Natural killer cell (primary cell): ENCODE measurements around the gene DDX42. TPM values are rescaled to one million over a fixed set of nuclear protein-coding genes. Genes with fewer than 3 reads are reported as not detected.
A peak's percentile ranks its signal among the peaks of the same experiment; 100 is the strongest.

ENCODE experiments used
- ATAC-seq, 3 donors: fragments of 150-1000 bp in 2 of 3; fragments of 200-7000 bp in 1 of 3; cut with Tn5 transposase; 1 replicate in 1 of 3; 2 replicates in 2 of 3; pipeline ENCODE4 v1.10.0; 2021; ENCODE audit warnings: mild to moderate bottlenecking in 2 of 3, moderate library complexity in 2 of 3
- DNase-seq, 2 donors: peaks; one replicate each; pipeline versions ENCODE4 v3.0.0 to v3.0.0-alpha.2; 2013 to 2021; ENCODE audit warnings: mixed read lengths in 1 of 2
- H3K27ac ChIP-seq: one replicate; pipeline ENCODE4 v1.5.1; 2013; ENCODE audit warnings: mild to moderate bottlenecking, low read length
- H3K27me3 ChIP-seq: one replicate; pipeline ENCODE4 v1.6.1; 2013; ENCODE audit warnings: low read length; ENCODE audit not compliant: control insufficient read depth, insufficient read depth
- H3K36me3 ChIP-seq: one replicate; pipeline ENCODE4 v1.6.1; 2013; ENCODE audit warnings: low read length; ENCODE audit not compliant: control insufficient read depth, insufficient read depth
- H3K4me1 ChIP-seq: one replicate; pipeline ENCODE4 v1.6.1; 2013; ENCODE audit warnings: low read length; ENCODE audit not compliant: control insufficient read depth, insufficient read depth
- H3K4me3 ChIP-seq: one replicate; pipeline ENCODE4 v1.5.1; 2013; ENCODE audit warnings: low read length
- H3K9me3 ChIP-seq: one replicate; pipeline ENCODE4 v1.6.1; 2013; ENCODE audit warnings: low read length; ENCODE audit not compliant: control insufficient read depth, insufficient read depth
- H3K27ac Mint-ChIP-seq, 2 donors: one replicate each; pipeline ENCODE4 v1.8.0; 2022; ENCODE audit warnings: mild to moderate bottlenecking in 2 of 2, mixed read lengths in 2 of 2, moderate library complexity in 1 of 2
- H3K27me3 Mint-ChIP-seq, 2 donors: one replicate each; pipeline ENCODE4 v1.8.0; 2022; ENCODE audit warnings: low read depth in 2 of 2, mixed read lengths in 2 of 2
- H3K36me3 Mint-ChIP-seq: one replicate; pipeline ENCODE4 v1.8.0; 2022; ENCODE audit warnings: mixed read lengths
- H3K4me1 Mint-ChIP-seq, 2 donors: one replicate each; pipeline ENCODE4 v1.8.0; 2022; ENCODE audit warnings: mixed read lengths in 2 of 2
- H3K4me3 Mint-ChIP-seq: one replicate; pipeline ENCODE4 v1.8.0; 2022; ENCODE audit warnings: mild to moderate bottlenecking, moderate library complexity, mixed read lengths
- H3K9me3 Mint-ChIP-seq, 2 donors: one replicate each; pipeline ENCODE4 v1.8.0; 2022; ENCODE audit warnings: mixed read lengths in 2 of 2
- WGBS: methylation state at CpG from one replicate; pipeline ENCODE4 v1.1.7; 2013; ENCODE audit warnings: missing lambda C conversion rate; ENCODE audit not compliant: insufficient coverage; 5-methylcytosine and 5-hydroxymethylcytosine counted together
- intact Hi-C: fragments of 100-400 bp; cut with micrococcal nuclease; formaldehyde crosslinking; loops from one replicate; pipeline ENCODE4 v1.14.2; 2022
- total RNA-seq, 4 donors: library from RNA; stranded (reverse); fragments of 120-200 nt in 1 of 4; gene quantifications; one replicate each; pipeline versions ENCODE4 v1.2.3 to v1.2.4, GENCODE V29; 2013 to 2022
- TF ChIP-seq, protein P1 (sequence below): fragments of 200-600 bp; IDR thresholded peaks from one replicate; pipeline ENCODE4 v1.8.0; 2022; ENCODE audit warnings: antibody characterized with exemption

DDX42 gene
- total RNA-seq, 3 donors from 2014 or later (not counting 1 experiment from before 2014, with no cell fraction given) = 80.1 to 127 (median 110) TPM

DNA sequence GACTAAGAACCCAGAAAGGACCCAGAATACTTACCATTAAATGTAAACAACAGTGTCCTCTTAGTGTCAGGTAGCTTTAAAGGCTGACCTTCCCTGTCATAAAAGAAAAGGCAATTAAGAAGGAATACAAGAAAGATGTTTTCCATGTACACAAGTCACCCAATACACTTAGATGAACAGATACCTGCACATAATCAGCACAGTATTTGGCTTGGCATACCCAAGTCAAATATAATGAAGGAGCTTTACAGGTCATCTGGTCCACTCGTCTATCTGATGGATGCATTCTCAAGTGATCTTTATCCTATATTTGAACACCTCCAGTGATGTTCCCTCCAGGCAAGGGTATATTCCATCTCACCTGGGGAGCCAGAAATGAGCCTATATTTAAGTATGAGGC, 21.3 kb upstream of the DDX42 start:
- H3K36me3 ChIP-seq = peaks cover 57% of the 10 kb centered on the region
- DNase-seq (no peak), ATAC-seq (no peak)
- intact Hi-C loops = no loop called here
- WGBS = 87% methylated on average over 1 of the region's 1 CpG
- Mint-ChIP-seq H3K27ac (peak overlapping the region; percentile 35 to 45), H3K4me1 (peaks cover 7 to 13% of the 10 kb centered on the region in 2 donors), H3K4me3 (no peak overlapping the region), H3K9me3 (no peaks in the 10 kb centered on the region), H3K27me3 (no peaks in the 10 kb centered on the region), H3K36me3 (peaks cover 19% of the 10 kb centered on the region)
- H3K27me3 ChIP-seq = no peaks in the 10 kb centered on the region
- H3K4me1 ChIP-seq = no peaks in the 10 kb centered on the region
- no peak overlapping the region for H3K4me3 ChIP-seq
- no peak overlapping the region for H3K27ac ChIP-seq
- TF ChIP-seq, protein P1, sequence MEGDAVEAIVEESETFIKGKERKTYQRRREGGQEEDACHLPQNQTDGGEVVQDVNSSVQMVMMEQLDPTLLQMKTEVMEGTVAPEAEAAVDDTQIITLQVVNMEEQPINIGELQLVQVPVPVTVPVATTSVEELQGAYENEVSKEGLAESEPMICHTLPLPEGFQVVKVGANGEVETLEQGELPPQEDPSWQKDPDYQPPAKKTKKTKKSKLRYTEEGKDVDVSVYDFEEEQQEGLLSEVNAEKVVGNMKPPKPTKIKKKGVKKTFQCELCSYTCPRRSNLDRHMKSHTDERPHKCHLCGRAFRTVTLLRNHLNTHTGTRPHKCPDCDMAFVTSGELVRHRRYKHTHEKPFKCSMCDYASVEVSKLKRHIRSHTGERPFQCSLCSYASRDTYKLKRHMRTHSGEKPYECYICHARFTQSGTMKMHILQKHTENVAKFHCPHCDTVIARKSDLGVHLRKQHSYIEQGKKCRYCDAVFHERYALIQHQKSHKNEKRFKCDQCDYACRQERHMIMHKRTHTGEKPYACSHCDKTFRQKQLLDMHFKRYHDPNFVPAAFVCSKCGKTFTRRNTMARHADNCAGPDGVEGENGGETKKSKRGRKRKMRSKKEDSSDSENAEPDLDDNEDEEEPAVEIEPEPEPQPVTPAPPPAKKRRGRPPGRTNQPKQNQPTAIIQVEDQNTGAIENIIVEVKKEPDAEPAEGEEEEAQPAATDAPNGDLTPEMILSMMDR = no peak
- no peaks in the 10 kb centered on the region for H3K9me3 ChIP-seq

DNA sequence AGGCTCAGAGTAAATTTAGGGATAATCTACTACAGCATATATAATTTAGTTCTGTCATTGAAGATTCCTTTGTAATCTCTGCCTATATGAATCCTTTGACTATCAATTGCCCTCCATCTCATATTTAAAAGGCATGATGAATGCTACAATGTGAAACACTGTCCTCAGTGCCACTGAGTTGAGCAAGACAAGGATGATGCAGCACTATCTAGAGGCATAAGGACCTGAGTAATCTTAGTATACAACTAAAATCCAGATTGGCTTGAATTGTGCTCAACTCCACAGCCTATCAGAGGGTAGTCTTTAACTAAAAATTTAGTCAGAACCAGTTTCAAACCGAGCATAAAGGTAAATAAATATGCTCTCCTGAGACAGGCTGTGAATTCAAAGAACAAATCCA, 20.8 kb upstream of the DDX42 start:
- ATAC-seq (peak in 1 of 3 donors; percentile 46), DNase-seq (no peak)
- TF ChIP-seq, protein P1 = no peak
- no peaks in the 10 kb centered on the region for H3K9me3 Mint-ChIP-seq
- peak overlapping the region; percentile 35 to 45 for H3K27ac Mint-ChIP-seq
- peaks cover 19% of the 10 kb centered on the region for H3K36me3 Mint-ChIP-seq
- no peaks in the 10 kb centered on the region for H3K27me3 Mint-ChIP-seq
- Histone ChIP-seq H3K36me3 (peaks cover 60% of the 10 kb centered on the region), H3K9me3 (no peaks in the 10 kb centered on the region), H3K4me3 (no peak overlapping the region), H3K27ac (no peak overlapping the region), H3K4me1 (no peaks in the 10 kb centered on the region), H3K27me3 (no peaks in the 10 kb centered on the region)
- intact Hi-C loops = no loop called here
- H3K4me3 Mint-ChIP-seq = no peak overlapping the region
- 80% methylated on average over 1 of the region's 1 CpG for WGBS
- H3K4me1 Mint-ChIP-seq = peaks cover 7 to 13% of the 10 kb centered on the region in 2 donors

DNA sequence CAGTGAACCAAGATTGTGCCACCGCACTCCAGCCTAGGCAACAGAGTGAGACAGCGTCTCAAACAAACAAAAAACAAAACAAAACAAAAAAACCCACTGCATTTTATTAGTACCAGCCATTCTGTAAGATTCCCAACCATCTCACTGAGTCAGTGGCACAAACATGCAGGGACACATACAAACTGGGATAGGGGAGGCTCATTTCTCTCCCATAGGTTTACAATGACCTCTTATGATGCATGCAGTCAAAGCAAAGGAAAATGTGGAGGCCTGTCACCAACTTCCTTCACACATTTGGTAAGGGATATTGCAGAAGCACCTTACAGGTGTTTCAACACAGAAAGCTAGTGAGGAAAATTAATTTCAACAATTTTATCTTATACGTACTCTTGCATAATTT, 19.9 kb upstream of the DDX42 start:
- H3K4me1 ChIP-seq = no peaks in the 10 kb centered on the region
- H3K4me3 ChIP-seq = no peak overlapping the region
- H3K27ac Mint-ChIP-seq = no peak overlapping the region
- TF ChIP-seq, protein P1 = no peak
- no peaks in the 10 kb centered on the region for H3K27me3 Mint-ChIP-seq
- no peaks in the 10 kb centered on the region for H3K9me3 Mint-ChIP-seq
- WGBS = 93% methylated on average over 2 of the region's 3 CpGs
- DNase-seq = no peak
- ATAC-seq = no peak
- peaks cover 63% of the 10 kb centered on the region for H3K36me3 ChIP-seq
- intact Hi-C loops = no loop called here
- H3K27me3 ChIP-seq = no peaks in the 10 kb centered on the region
- peaks cover 7 to 13% of the 10 kb centered on the region in 2 donors for H3K4me1 Mint-ChIP-seq
- H3K4me3 Mint-ChIP-seq = no peak overlapping the region
- H3K36me3 Mint-ChIP-seq = peaks cover 19% of the 10 kb centered on the region
- no peak overlapping the region for H3K27ac ChIP-seq
- no peaks in the 10 kb centered on the region for H3K9me3 ChIP-seq

DNA sequence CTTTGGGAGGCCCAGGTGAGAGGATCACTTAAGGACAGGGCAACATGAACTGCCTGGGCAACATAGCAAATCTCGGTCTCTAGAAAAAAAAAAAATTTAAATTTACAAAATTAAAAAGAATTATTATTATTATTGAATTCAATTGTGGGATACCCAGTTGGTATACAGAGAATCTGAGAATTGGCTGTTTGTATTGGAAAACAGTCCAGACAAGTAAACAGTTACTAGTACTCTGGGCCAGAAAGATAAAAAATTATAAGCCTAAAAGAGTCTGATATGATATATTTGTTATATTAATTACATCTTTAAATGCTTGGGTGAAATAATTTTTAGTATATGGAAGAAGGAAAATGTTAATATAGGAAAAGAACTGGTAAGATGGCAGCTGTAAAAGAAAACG, 15.5 kb upstream of the DDX42 start:
- intact Hi-C loops = no loop called here
- Mint-ChIP-seq H3K4me3 (no peak overlapping the region), H3K9me3 (no peaks in the 10 kb centered on the region), H3K27ac (peak overlapping the region in 1 of 2 donors; percentile 25), H3K27me3 (no peaks in the 10 kb centered on the region), H3K4me1 (peaks cover 4 to 5% of the 10 kb centered on the region in 2 donors), H3K36me3 (peaks cover 13% of the 10 kb centered on the region)
- ATAC-seq (no peak), DNase-seq (no peak)
- no peak overlapping the region for H3K4me3 ChIP-seq
- H3K27me3 ChIP-seq = no peaks in the 10 kb centered on the region
- H3K27ac ChIP-seq = no peak overlapping the region
- peaks cover 79% of the 10 kb centered on the region for H3K36me3 ChIP-seq
- WGBS = no CpG with 5 or more reads among the region's 2 CpGs
- TF ChIP-seq, protein P1 = no peak
- H3K4me1 ChIP-seq = peaks cover 3% of the 10 kb centered on the region
- H3K9me3 ChIP-seq = no peaks in the 10 kb centered on the region
